ENCODE data around the gene VWA7.
"Not testable (repeated sequence)": the region's sequence is repeated elsewhere in the genome, so short reads cannot be mapped to it uniquely, and the experiment has no call there.

Gene VWA7, protein sequence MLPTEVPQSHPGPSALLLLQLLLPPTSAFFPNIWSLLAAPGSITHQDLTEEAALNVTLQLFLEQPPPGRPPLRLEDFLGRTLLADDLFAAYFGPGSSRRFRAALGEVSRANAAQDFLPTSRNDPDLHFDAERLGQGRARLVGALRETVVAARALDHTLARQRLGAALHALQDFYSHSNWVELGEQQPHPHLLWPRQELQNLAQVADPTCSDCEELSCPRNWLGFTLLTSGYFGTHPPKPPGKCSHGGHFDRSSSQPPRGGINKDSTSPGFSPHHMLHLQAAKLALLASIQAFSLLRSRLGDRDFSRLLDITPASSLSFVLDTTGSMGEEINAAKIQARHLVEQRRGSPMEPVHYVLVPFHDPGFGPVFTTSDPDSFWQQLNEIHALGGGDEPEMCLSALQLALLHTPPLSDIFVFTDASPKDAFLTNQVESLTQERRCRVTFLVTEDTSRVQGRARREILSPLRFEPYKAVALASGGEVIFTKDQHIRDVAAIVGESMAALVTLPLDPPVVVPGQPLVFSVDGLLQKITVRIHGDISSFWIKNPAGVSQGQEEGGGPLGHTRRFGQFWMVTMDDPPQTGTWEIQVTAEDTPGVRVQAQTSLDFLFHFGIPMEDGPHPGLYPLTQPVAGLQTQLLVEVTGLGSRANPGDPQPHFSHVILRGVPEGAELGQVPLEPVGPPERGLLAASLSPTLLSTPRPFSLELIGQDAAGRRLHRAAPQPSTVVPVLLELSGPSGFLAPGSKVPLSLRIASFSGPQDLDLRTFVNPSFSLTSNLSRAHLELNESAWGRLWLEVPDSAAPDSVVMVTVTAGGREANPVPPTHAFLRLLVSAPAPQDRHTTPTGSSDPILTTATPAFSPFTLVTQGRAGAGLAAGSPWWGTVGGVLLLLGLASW

DNA sequence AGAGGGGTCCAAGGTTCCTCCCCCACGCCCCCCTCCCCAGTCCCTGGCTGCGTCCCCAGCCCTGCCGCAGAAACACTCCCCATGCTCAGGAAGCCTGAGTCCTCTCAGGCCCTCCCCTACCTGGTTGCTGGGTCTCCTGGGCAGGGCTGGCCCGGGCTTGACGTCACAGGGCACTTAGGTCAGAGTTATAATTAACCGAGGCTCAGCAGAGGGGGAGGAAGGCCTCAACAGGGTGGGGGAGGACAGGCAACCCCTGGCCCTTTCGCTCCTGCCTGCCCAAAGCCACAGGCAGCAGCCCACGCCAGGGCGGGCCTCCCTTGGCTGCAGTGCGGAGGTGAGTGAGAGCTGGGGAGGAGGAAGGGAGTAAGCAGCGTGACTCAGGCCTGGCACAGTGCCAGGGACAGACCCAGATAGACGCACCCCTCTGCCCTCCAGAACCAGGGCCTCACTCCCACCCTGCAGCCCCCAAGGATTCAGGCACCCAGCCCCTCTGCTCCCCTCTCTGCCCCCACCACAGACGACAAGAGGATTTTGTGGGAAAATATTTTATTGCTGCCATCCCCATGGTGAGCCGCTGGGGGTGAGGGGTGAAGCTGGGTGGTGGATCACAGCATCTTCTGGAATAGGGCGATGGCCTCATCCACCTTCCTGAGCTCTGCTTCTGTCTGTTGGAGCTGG lies at the start of gene VWA7:
TSS of gene VWA7 (minus strand) at position 340 of the 678 bp plus-strand sequence. CDS start 549 bp downstream, outside the sequence.
- DNase-seq: peak; percentile 33 to 89 (median 80)

DNA sequence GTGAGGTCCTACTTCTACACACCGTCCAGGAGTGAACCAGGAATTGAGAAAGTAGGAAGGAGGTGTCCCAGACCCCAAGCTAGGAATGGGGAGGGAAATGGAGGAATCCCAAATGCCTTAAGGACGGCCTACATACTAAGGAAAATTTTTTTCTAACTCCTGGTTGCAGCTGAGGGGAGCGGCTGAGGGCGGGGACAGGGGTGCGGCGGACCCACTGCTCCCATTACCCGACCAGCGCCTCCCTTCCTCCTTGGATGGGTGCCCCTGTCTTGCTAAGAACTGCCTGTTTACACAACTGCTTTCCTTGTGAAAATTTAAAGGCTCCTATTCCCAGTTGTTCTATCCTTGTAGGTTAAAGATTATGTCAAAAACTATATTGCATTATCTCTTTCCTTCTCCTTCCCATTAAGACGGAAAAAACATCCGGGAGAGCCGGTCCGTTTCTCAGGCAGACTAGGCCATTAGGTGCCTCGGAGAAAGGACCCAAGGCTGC lies 49.7 kb upstream of the VWA7 start:
- peak in 1 of 3 experiments; percentile 82 for DNase-seq

DNA sequence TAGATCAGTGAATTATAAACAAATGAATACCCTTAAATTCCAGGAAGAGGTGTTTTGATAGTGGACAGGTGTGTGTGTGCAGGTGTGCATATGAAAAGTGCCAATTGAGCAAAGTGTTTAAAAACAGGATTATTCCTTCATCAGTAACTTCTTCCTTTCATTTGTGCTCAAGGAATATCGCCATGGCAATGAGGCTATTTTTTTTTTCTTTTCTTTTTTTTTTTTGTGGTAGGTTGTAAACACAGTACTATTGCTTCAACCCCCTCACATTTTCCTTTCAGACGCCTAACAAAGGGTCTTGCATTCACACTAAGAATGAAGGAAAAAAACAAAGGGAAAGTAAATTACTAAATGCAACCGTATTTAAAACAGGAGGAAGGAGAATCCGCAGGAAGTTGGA lies 48.4 kb upstream of the VWA7 start:
- no peak for DNase-seq

DNA sequence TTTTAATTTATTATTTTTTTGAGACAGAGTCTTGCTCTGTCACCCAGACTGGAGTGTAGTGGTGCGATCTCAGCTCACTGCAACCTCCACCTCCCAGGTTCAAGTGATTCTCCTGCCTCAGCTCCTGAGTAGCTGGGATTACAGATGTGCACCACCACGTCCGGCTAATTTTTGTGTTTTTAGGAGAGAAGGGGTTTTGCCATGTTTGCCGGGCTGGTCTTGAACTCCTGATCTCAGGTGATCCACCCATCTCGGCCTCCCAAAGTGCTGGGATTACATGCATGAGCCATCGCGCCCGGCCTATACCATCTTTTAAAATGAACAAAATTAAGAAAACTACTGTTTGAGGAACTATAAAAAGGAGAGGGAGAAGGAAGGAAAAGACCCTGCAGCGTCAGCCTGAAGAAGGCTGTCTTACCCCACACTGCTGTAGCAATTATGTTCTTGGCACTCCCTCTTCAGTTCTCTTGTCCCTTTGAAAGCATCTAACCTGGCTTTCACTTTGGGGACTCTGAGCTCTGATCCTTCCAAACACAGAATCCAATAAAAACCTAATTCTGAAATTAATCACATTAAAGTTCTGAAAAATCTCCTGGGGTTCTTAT lies 46.6 kb upstream of the VWA7 start:
- not testable (repeated sequence) for DNase-seq

DNA sequence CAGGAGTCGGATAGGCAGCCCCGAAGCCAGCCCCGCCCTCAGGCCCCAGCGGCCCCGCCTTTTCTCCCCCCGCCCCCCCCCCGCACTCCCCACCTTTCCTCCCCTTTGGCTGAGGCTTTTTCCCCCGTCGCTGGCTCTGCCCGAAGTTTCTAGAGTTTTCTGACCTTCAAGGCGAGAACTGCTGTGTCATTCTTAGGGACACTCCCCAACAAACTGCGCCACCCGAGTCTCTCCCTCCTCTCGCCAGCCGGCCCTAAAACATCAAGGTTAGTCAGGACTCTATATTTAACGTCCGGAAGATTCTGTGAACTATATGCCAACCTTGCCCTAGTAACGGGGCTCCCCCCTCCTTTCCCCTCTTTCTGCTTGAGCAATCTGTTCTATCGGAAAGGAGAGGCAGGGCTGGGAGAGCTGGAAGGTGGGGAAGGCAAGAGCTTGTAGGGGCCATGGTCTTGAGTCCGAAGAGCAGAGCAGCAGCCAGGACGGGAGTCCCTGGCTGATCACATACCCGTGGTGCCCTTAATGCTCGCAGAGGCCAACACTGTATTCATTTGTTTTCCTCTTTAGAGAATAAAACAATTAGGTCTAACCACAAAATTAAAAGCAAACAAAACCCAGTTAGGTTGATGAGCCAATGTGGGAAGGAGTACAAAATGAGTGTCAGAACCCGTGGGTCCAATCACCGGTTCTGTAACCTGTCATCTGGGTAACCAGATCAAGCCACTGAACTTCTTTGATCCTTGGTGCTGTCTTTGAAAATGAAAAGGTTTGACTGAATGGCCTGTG lies 45.1 kb upstream of the VWA7 start:
- peak in 2 of 3 experiments; percentile 48 to 80 for DNase-seq

DNA sequence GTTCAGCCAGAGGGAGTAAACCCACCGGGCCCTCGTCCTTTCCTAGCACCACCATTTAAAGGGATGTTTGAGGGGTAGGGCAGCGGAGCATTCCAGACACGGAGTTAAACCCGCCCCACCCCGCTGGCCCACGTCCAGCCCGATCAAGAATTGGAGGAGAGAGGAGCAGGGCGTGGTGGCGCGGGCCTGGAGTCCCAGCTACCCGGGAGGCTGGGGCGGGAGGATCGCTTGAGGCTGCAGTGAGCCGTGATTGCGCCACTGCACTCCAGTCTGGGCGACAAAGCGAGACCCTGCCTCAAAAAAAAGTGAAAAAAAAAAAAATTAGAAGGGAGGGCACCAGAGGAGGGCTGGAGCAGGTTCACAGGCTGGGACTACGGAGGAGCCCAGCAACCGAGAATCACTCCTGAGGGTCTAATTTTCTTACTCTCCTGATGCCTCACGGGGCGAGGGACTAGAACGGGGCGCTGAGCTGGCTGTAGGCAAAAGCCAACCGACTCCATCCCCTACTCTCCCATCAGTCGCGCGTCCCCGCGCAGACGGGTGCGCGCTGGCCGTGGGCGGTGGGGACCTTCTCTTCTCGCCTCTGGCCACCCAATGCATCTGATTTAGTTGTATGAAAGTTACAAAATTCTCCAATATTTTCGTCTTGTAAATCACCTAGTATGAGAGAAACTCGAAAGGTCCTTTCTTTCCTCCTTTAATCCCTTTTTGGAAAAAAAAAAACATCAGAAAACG lies 44.3 kb upstream of the VWA7 start:
- peak; percentile 18 to 80 (median 70) for DNase-seq

DNA sequence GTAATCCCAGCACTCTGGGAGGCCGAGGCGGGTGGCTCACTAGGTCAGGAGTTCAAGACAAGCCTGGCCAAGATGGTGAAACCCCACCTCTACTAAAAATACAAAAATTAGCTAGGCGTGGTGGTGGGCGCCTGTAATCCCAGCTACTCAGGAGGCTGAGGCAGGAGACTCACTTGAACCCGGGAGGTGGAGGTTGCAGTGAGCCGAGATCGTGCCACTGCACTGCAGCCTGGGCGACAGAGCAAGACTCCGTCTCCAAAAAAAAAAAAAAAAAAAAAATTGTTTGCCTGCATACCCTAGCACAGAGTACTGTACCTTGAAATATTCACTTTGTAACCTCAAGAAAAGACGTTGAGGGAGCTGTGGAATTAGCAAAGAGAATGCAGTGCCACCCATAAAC lies 43.3 kb upstream of the VWA7 start:
- not testable (repeated sequence) for DNase-seq

DNA sequence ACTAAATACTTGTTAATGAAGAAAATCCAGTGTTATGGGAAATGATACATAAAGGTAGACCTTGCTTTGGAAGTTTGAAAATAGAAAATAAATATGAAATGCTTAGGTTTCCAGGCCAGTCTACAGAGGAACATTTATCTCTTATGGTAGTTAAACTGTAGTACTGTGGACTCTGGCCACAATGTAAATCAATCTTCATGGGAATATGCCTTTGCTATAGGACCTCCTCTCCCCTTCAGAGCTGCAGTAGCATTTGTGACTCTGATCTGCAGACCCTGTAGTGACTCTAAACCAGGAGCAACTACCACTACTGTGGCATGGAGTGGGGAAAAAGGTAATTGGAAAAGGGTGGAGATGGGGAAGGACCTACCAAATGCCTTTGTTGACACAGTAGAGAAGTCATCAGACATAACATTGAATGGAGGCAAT lies 42.8 kb upstream of the VWA7 start:
- no peak for DNase-seq

DNA sequence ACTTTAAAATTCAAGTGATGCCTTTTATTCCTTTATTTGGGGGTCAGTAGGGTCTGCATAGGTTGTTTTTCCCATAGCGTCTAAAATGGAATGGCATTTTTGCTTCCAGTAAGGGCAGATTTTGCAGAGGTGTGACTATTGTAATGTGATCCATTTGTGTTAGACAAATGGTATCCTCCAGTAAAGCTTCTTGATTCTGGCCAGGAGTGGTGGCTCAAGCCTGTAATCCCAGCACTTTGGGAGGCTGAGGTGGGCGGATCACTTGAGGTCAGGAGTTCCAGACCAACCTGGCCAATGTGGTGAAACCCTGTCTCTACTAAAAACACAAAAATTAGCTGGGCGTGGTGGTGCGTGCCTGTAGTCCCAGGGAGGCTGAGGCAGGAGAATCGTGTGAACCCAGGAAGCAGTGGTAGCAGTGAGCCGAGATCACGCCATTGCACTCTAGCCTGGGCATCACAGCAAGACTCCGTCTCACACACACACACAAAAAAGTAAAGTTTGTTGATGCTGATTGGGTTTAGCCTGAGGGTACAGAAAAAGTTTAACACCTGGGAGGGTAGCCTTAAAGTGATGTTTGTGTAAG lies 40.9 kb upstream of the VWA7 start:
- not testable (repeated sequence) for DNase-seq

DNA sequence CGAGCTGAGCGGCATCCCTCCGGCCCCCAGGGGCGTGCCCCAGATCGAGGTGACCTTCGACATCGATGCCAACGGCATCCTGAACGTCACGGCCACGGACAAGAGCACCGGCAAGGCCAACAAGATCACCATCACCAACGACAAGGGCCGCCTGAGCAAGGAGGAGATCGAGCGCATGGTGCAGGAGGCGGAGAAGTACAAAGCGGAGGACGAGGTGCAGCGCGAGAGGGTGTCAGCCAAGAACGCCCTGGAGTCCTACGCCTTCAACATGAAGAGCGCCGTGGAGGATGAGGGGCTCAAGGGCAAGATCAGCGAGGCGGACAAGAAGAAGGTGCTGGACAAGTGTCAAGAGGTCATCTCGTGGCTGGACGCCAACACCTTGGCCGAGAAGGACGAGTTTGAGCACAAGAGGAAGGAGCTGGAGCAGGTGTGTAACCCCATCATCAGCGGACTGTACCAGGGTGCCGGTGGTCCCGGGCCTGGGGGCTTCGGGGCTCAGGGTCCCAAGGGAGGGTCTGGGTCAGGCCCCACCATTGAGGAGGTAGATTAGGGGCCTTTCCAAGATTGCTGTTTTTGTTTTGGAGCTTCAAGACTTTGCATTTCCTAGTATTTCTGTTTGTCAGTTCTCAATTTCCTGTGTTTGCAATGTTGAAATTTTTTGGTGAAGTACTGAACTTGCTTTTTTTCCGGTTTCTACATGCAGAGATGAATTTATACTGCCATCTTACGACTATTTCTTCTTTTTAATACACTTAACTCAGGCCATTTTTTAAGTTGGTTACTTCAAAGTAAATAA lies 40.2 kb upstream of the VWA7 start:
- peak in 1 of 3 experiments; percentile 12 for DNase-seq

DNA sequence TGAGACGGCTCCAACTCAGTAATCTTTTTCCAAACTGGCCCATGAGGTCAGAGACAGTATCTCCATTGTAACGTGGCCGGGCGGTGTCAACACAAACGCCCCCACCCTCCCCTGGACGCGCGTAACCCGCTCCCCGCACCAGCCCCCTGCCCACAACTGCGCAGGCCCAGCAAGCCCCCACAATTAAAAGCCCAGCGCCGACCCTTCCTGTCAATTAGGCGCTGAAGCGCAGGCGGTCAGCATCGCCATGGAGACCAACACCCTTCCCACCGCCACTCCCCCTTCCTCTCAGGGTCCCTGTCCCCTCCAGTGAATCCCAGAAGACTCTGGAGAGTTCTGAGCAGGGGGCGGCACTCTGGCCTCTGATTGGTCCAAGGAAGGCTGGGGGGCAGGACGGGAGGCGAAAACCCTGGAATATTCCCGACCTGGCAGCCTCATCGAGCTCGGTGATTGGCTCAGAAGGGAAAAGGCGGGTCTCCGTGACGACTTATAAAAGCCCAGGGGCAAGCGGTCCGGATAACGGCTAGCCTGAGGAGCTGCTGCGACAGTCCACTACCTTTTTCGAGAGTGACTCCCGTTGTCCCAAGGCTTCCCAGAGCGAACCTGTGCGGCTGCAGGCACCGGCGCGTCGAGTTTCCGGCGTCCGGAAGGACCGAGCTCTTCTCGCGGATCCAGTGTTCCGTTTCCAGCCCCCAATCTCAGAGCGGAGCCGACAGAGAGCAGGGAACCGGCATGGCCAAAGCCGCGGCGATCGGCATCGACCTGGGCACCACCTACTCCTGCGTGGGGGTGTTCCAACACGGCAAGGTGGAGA lies 38.1 kb upstream of the VWA7 start, which contains the start of the genes HSPA1A and HSPA1L:
TSS of gene HSPA1A (plus strand) at position 519 of the 814 bp plus-strand sequence. CDS start at position 733, 214 bp downstream.
TSS of gene HSPA1L (minus strand) at position 259 of the 814 bp plus-strand sequence. CDS start 3,311 bp downstream, outside the sequence.
- DNase-seq: peak; percentile 94 to 99 (median 95)

DNA sequence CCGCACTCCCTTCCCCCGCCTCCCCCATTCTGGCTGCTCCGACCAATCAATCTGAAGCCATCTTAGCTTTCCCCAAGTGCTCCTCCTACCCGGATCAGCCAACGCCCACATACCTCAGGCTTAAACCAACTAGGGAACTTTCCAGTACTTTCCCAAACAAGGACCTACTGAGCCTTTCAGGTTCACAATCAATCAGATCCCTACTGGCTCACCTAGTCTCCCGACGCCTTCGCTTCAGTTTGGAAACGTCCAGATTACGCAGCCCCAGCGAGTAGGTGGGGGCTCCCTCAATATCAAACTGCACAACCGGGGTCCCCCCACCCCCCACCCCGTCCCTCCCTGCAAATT lies 37.5 kb upstream of the VWA7 start:
- peak; percentile 83 to 96 (median 90) for DNase-seq

DNA sequence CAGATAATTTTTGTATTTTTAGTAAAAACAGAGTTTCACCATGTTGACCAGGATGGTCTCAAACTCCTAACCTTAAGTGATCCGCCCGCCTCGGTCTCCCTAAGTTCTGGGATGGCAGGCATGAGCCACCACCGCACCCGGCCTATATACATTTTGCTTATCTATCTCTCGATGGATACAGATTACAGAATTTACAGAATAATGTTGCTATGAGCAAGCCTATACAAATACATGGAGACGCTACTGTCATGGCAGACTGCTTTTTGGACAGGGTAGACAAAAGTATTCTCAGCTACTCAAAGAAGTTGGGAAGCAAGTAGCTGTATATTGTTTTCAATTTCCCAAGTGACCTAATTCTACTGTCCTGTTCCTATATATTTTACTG lies 36.3 kb upstream of the VWA7 start:
- no peak for DNase-seq

DNA sequence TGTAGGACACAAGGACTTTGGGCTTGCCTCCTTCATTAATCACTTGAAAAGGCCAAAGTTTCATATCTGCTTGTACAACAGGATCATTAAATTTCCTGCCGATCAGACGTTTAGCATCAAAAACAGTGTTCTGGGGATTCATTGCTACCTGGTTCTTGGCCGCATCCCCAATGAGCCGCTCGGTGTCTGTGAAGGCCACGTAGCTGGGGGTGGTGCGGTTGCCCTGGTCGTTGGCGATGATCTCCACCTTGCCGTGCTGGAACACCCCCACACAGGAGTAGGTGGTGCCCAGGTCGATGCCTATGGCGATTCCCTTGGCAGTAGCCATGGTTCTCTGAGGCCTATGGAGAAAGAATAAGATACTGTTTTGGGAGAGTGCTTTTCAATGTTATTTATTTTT lies 34.5 kb upstream of the VWA7 start:
- no peak for DNase-seq

DNA sequence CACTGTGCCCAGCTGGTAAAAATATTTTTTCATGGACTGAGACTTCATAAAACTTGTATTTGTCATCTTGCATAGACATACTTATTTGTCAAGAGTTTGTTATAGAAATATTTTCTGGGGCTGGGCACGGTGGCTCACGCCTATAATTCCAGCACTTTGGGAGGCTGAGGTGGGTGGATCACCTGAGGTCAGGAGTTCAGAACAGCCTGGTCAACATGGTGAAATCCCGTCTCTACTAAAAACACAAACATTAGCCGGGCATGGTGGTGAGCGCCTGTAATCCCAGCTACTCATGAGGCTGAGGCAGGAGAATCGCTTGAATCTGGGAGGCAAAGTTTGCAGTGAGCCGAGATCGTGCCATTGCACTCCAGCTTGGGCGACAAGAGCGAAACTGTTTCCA lies 31.5 kb upstream of the VWA7 start:
- not testable (repeated sequence) for DNase-seq

DNA sequence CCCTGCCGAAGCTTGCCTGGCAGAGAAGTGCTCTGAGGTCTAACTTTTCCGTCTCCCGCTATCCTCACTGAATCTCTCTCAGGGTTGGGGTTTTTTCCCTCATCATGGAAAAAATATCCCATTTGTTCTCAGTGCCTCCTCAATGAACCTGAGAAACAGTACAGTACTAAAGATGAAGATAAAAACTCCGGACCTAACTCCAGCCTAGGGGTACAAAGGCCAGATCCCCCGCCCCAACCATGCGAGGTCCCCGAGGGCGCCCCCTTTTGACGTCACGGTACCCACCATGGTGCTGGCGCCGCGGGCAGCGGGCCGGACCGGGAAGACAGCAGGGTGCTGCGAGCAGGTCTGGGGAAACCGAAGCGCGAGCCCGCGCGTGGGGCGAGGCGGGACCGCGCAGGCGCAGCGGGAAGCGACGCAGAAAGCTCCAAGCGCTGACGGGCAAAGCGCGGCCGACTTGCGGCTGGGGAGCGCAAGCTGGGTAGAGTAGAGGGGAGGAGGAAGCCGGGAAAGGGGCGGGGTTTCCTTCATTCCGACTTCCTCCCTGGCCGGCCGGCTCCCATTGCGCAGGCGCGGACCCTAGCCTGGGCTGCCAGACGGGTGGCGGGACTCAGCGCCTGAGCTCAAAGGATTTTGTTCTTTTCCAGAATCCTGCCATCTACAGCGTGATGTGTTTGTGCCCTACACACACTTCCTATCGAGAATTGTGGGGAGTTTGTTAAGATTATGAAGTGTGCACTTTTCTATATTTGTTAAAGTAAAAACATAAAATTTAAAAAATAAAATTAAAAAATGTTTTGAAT lies 29.5 kb upstream of the VWA7 start, which contains the start of gene LSM2:
TSS of gene LSM2 (minus strand) at position 497 of the 803 bp plus-strand sequence. CDS start at position 288, 209 bp downstream.
- DNase-seq: peak; percentile 94 to 98 (median 95)

DNA sequence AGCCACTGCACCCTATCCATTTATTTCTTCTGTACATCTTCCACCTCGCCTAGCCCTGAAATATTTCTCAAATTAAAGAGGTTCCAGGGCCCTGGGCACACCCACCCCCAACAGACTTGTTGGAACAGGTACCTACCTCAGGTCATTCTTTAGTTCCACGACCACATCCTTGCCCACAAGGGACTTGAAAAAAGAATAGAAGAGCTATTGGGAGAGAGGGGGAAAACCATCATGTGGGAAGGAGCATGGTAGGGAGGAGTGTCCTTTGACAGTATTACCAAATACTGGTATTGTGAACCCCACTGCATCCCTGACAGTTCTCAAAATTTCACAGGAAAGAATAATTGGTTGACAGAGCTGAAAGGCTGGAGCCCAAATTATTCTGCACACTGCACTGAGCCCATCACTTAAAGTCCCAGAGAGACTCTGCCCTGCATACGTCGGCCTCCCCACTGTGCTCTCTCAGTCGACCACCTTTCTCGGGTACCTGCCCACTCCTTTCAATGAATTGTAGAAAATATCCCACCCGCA lies 28.9 kb upstream of the VWA7 start:
- no peak for DNase-seq

All from NCI-H1417 (cell line).